ENCODE results near the gene PTPN18. TPM values are rescaled to one million over a fixed set of nuclear protein-coding genes. Genes with fewer than 3 reads are reported as not detected.

Gene PTPN18
- polyA plus RNA-seq, 2 of the 4 experiments (the other 2 are of a cell fraction), result 19.6 to 20.4 TPM

GRCh38 chr2:130387804-130388203 is 31.9 kb downstream of the PTPN18 start:
- no peak for ATAC-seq
- no peak for FAIRE-seq
- Histone ChIP-seq H3K4me2 (no peak overlapping the region), H3K9me3 (no peaks in the 10 kb centered on the region), H3K4me3 (no peak overlapping the region), H3K4me1 (peaks cover 10% of the 10 kb centered on the region), H3K27ac (no peak overlapping the region)
- CTCF ChIA-PET, result interaction anchor here (1.0 to 4.9 kb wide), 3 partner anchors 11 to 46 kb away, joined by 4 to 35 read pairs (median 4); partner anchors contain the start of gene IMP4
- DNase-seq (ENCODE audit: low read depth in 1 of 2, low spot score in 1 of 2), result no peak
- TF ChIP-seq SREBF2 (IDR thresholded peaks at IDR 0.05) (no peak), CBX2 (IDR thresholded peaks at IDR 0.05; ENCODE audit: borderline replicate concordance, low read depth) (no peak)
- WGBS (ENCODE audit: missing lambda C conversion rate), result 85% methylated on average over 4 of the region's 4 CpGs
- POLR2A ChIA-PET, result no interaction called here

GRCh38 chr2:130388221-130388907 is 32.5 kb downstream of the PTPN18 start:
- H3K4me2 ChIP-seq, result no peak overlapping the region
- DNase-seq (ENCODE audit: low read depth in 1 of 2, low spot score in 1 of 2), result no peak
- no peak for FAIRE-seq
- WGBS (ENCODE audit: missing lambda C conversion rate), result 77% methylated on average over 8 of the region's 8 CpGs
- POLR2A ChIA-PET, result no interaction called here
- no peak overlapping the region for H3K4me3 ChIP-seq
- CTCF ChIA-PET, result interaction anchor here (1.0 to 4.9 kb wide), 3 partner anchors 12 to 46 kb away, joined by 4 to 35 read pairs (median 4); partner anchors contain the start of gene IMP4
- peaks cover 12% of the 10 kb centered on the region for H3K4me1 ChIP-seq
- no peaks in the 10 kb centered on the region for H3K9me3 ChIP-seq
- TF ChIP-seq HDAC2 (IDR thresholded peaks at IDR 0.05) (no peak), BCL3 (IDR thresholded peaks at IDR 0.05) (no peak), JUNB (IDR thresholded peaks at IDR 0.05) (no peak), ZNF302 (CRISPR knock-in tag; IDR thresholded peaks at IDR 0.05) (no peak), ZSCAN20 (CRISPR knock-in tag; IDR thresholded peaks at IDR 0.05) (no peak), MAX (IDR thresholded peaks at IDR 0.05) (no peak), JUN (IDR thresholded peaks at IDR 0.05) (no peak), SMC3 (IDR thresholded peaks at IDR 0.05) (no peak), PBX3 (IDR thresholded peaks at IDR 0.05) (no peak), HMGXB4 (CRISPR knock-in tag; IDR thresholded peaks at IDR 0.05; ENCODE audit: borderline replicate concordance) (no peak), CTCF (IDR thresholded peaks at IDR 0.05) (no peak), HOXB13 (CRISPR knock-in tag; IDR thresholded peaks at IDR 0.05; ENCODE audit: low read depth) (no peak), EP300 (IDR thresholded peaks at IDR 0.05) (no peak), CEBPB (IDR thresholded peaks at IDR 0.05) (no peak), POLR2A (IDR thresholded peaks at IDR 0.05; ENCODE audit: low read length) (no peak), RFX5 (IDR thresholded peaks at IDR 0.05) (no peak), NR3C1 (IDR thresholded peaks at IDR 0.05) (no peak), RAD21 (conservative IDR thresholded peaks at IDR 0.05 in 1 of 2, IDR thresholded peaks at IDR 0.05 in 1 of 2) (no peak), ESRRA (IDR thresholded peaks at IDR 0.05; ENCODE audit: borderline replicate concordance, low read length) (no peak), FOXS1 (CRISPR knock-in tag; IDR thresholded peaks at IDR 0.05) (no peak)
- ATAC-seq, result no peak
- H3K27ac ChIP-seq, result no peak overlapping the region

Measured in A549 (cell line).